Neural crest cell (in vitro differentiated cells): ENCODE data around the gene RAPGEF1. TPM values are rescaled to one million over a fixed set of nuclear protein-coding genes. Genes with fewer than 3 reads are reported as not detected.

Source experiments
- DNase-seq: peaks from one replicate; pipeline ENCODE4 v3.0.0; 2021; ENCODE audit warnings: low read depth, mixed read lengths, low spot score
- H3K27ac Mint-ChIP-seq: one replicate; pipeline ENCODE4 v1.8.0; 2021; ENCODE audit warnings: mild to moderate bottlenecking, mixed read lengths; ENCODE audit not compliant: unreplicated experiment
- H3K27me3 Mint-ChIP-seq: 2 replicates; pipeline ENCODE4 v1.8.0; 2021; ENCODE audit warnings: low read depth, mild to moderate bottlenecking, mixed read lengths
- H3K36me3 Mint-ChIP-seq: 2 replicates; pipeline ENCODE4 v1.8.0; 2021; ENCODE audit warnings: low read depth, mild to moderate bottlenecking, mixed read lengths
- H3K4me1 Mint-ChIP-seq: 2 replicates; pipeline ENCODE4 v1.8.0; 2021; ENCODE audit warnings: mixed read lengths
- H3K4me3 Mint-ChIP-seq: one replicate; pipeline ENCODE4 v1.8.0; 2021; ENCODE audit warnings: mild to moderate bottlenecking, mixed read lengths
- H3K9me3 Mint-ChIP-seq: 2 replicates; pipeline ENCODE4 v1.8.0; 2021; ENCODE audit warnings: mixed read lengths
- total RNA-seq: library from RNA; stranded (reverse); gene quantifications from 2 replicates; pipeline ENCODE4 v1.2.1, GENCODE V29; 2021
- TF ChIP-seq, protein P1 (sequence below): fragments of 200-600 bp; sonication (generic); conservative IDR thresholded peaks from 2 replicates; pipeline ENCODE4 v1.5.0; 2021; ENCODE audit warnings: antibody characterized with exemption, mild to moderate bottlenecking

Gene RAPGEF1
- total RNA-seq, 1 donor from 2014 or later: 68.1 TPM

DNA sequence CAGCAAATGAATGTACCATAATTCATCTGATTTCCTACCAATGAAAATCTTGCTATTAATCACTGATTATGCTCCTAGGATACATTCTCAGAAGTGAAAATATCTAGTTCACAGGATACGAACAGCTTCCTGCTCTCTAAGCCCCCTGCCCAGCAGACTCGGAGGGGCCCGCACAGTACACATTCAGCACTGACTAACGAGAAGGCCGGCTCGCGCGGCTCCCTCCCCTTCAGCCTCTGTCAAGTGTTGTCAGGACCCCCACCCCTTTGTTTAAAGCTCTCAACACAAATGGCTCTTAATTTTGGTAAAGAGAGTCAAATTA is 112.6 kb downstream of the RAPGEF1 start:
- no peaks in the 10 kb centered on the region for H3K9me3 Mint-ChIP-seq
- no peak overlapping the region for H3K27ac Mint-ChIP-seq
- TF ChIP-seq, protein P1, sequence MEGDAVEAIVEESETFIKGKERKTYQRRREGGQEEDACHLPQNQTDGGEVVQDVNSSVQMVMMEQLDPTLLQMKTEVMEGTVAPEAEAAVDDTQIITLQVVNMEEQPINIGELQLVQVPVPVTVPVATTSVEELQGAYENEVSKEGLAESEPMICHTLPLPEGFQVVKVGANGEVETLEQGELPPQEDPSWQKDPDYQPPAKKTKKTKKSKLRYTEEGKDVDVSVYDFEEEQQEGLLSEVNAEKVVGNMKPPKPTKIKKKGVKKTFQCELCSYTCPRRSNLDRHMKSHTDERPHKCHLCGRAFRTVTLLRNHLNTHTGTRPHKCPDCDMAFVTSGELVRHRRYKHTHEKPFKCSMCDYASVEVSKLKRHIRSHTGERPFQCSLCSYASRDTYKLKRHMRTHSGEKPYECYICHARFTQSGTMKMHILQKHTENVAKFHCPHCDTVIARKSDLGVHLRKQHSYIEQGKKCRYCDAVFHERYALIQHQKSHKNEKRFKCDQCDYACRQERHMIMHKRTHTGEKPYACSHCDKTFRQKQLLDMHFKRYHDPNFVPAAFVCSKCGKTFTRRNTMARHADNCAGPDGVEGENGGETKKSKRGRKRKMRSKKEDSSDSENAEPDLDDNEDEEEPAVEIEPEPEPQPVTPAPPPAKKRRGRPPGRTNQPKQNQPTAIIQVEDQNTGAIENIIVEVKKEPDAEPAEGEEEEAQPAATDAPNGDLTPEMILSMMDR: no peak
- H3K27me3 Mint-ChIP-seq: no peaks in the 10 kb centered on the region
- no peak overlapping the region for H3K4me3 Mint-ChIP-seq
- peaks cover 27% of the 10 kb centered on the region for H3K4me1 Mint-ChIP-seq
- no peak for DNase-seq
- H3K36me3 Mint-ChIP-seq: peaks cover 5% of the 10 kb centered on the region

DNA sequence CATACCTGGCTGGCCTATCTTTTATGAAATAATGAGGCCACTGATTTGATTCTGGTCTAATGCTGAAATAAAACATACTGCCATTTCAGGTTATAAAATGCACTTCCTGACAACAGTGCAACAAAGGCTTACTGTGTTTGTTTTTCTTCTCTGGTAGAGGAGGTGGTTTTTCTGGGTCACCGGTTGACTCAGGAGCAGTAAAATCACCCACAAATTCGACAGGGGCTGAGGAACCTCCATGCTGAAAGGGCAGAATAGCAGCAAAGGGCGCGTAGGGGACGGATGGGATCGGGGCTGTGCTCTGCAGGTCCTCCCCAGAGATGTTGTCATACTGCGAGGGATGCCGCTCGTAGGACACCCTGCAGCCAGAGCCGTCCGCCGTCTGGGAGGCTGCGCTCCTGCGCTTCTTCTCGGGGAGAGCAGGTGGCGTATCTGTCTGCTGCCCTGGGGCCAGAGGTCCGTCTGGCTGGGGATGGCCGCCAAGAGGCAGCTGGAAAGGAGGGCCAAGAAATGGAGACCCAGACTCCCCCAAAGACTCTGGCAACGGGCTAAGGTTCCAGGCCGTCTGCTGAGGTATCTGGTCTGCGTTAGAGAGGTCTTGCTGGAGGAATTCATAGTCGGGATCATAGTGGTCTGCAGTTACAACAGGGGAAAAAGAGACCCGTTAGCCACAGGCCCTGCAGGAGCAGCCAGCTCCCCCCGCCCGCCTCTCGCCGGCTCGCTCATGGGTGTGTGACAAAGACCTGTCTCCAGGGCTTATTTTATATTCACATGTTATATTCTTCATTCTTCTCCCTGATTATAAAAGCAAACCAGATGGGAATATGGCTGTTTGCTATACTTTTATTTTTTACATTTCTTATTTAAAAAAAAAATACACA is 113.8 kb downstream of the RAPGEF1 start:
- H3K27ac Mint-ChIP-seq: peak overlapping the region; percentile 52
- peaks cover 32% of the 10 kb centered on the region for H3K4me1 Mint-ChIP-seq
- H3K36me3 Mint-ChIP-seq: peaks cover 9% of the 10 kb centered on the region
- no peaks in the 10 kb centered on the region for H3K27me3 Mint-ChIP-seq
- TF ChIP-seq, protein P1: no peak
- H3K9me3 Mint-ChIP-seq: no peaks in the 10 kb centered on the region
- H3K4me3 Mint-ChIP-seq: no peak overlapping the region
- no peak for DNase-seq

DNA sequence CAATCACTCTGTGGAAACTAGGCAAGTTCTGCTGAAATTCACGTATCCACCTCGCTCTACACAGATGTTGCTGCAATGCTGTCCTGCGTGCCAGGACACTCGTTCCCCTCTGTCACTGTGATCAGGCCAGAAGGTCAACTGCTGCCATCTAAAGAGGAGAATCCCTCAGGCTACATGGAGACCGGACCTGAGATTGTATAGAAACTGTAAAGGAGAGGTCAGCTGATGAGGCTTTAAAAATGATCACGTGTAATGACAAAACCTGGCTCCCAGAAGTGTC is 114.4 kb downstream of the RAPGEF1 start:
- peaks cover 9% of the 10 kb centered on the region for H3K36me3 Mint-ChIP-seq
- no peaks in the 10 kb centered on the region for H3K27me3 Mint-ChIP-seq
- no peak overlapping the region for H3K4me3 Mint-ChIP-seq
- no peak overlapping the region for H3K27ac Mint-ChIP-seq
- no peaks in the 10 kb centered on the region for H3K9me3 Mint-ChIP-seq
- TF ChIP-seq, protein P1: no peak
- no peak for DNase-seq
- H3K4me1 Mint-ChIP-seq: peaks cover 32% of the 10 kb centered on the region

DNA sequence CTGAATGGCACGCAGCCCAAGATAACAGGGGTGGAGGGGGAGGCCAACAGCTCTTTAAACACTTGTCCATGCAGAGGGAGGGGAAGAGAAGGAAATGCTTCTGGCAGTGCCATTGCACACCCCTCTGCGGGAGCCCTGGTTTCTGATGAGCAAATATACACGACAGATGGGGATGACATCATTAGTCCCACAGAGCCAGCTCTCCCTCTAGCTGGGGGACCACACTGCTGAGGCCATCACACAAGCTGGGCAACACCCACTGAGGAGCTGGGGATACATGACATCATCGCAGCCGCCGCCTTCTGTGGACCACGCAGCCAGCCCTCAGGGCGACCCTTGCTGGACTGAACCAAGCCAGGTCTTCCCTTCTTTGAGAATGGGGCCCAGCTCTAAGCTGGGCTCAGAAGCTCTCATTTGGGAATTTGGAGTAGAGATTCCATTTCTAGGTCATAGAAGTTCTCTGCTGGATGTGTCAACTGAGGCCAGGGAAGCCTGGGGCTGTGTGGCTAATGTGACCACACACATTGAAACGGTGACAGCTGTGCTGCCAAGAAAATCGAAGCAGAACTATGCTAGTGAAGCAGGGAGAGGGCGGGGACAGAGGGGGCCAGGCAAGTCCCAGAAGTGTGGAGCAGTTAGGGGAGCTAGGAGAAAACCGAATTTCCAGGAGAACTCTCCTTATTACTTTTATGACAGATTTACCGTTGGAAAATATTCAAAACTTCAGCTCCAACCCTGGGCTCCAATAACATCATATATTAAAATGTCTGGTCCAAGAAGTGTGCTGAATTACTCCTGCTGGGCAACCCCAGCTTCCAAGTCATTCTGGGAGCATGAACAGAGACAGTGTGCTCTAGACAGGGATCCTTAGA is 115.0 kb downstream of the RAPGEF1 start:
- Mint-ChIP-seq H3K27me3 (no peaks in the 10 kb centered on the region), H3K4me1 (peaks cover 32% of the 10 kb centered on the region), H3K36me3 (peaks cover 9% of the 10 kb centered on the region), H3K27ac (no peak overlapping the region), H3K4me3 (no peak overlapping the region), H3K9me3 (no peaks in the 10 kb centered on the region)
- DNase-seq: no peak
- TF ChIP-seq, protein P1: no peak

DNA sequence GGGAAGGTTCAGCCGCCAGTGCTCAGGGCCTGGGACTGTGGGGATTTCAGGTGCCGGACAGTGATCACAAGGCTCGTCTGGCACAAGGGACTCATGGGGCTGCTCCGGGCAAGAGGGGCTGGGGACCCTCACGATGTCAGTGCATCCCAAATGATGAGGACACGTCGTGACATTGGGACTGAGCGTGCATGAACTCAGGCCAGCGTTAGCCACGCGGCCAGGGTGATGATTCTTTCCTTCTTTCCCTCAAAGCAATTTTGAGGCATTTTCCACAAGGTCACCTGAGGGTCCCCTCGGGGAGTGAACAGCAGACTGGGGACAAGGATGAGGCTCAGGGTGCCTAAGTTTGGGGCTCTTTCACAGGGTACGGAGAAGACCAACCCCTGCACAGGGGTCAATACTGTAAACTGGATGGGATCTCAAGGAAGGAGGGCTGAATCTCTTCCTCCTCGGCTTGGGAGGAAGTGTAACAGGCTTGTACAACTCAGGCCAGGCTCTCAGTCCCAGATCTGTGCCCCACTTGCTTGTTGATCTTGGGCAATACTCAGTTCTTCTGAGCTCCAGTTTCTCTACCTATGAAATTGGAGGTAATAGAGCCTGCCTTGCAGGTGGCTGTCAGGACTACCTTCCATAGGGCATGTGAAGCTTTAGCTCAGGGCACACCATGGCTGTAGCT is 116.1 kb downstream of the RAPGEF1 start:
- Mint-ChIP-seq H3K9me3 (no peaks in the 10 kb centered on the region), H3K27ac (no peak overlapping the region), H3K4me1 (peaks cover 32% of the 10 kb centered on the region), H3K27me3 (no peaks in the 10 kb centered on the region), H3K36me3 (peaks cover 12% of the 10 kb centered on the region), H3K4me3 (no peak overlapping the region)
- TF ChIP-seq, protein P1: no peak
- no peak for DNase-seq
